ENCODE measurements around the gene BLOC1S5.

DNA sequence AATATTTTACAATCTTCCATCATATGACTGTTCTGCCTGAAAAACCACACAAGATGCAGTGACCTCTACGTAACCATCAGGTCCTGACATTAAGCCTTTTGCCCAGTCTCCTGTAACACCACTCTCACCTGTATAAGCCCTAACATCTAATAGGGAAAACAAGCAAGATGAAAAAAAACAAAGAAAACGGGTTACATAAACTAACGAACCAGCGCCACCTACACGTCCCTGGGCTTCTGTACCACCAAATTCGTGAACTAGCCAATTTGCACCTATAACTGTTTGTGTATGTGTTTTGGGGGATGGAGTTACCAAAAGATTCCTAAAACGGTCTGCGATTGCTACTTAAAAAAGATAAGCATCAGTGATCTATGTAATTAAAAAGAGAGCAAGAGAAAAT is 70.2 kb downstream of the BLOC1S5 start:
- TF ChIP-seq, protein P1, sequence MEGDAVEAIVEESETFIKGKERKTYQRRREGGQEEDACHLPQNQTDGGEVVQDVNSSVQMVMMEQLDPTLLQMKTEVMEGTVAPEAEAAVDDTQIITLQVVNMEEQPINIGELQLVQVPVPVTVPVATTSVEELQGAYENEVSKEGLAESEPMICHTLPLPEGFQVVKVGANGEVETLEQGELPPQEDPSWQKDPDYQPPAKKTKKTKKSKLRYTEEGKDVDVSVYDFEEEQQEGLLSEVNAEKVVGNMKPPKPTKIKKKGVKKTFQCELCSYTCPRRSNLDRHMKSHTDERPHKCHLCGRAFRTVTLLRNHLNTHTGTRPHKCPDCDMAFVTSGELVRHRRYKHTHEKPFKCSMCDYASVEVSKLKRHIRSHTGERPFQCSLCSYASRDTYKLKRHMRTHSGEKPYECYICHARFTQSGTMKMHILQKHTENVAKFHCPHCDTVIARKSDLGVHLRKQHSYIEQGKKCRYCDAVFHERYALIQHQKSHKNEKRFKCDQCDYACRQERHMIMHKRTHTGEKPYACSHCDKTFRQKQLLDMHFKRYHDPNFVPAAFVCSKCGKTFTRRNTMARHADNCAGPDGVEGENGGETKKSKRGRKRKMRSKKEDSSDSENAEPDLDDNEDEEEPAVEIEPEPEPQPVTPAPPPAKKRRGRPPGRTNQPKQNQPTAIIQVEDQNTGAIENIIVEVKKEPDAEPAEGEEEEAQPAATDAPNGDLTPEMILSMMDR (IDR thresholded peaks at IDR 0.05) = no peak
- TF ChIP-seq POLR2AphosphoS5 (IDR thresholded peaks at IDR 0.05) (no peak), POLR2A (IDR thresholded peaks at IDR 0.05) (no peak)
